T-helper 9 cell (primary cell): Measurements from ENCODE around the gene XRCC4.

Source experiments
- DNase-seq: peaks from one replicate; pipeline ENCODE4 v3.0.0-alpha.2; 2020

The XRCC4 gene

GRCh38 chr5:83357621-83358231, 280.4 kb downstream of the XRCC4 start:
- DNase-seq = no peak

GRCh38 chr5:83360573-83360972, 283.2 kb downstream of the XRCC4 start:
- DNase-seq = no peak

DNA sequence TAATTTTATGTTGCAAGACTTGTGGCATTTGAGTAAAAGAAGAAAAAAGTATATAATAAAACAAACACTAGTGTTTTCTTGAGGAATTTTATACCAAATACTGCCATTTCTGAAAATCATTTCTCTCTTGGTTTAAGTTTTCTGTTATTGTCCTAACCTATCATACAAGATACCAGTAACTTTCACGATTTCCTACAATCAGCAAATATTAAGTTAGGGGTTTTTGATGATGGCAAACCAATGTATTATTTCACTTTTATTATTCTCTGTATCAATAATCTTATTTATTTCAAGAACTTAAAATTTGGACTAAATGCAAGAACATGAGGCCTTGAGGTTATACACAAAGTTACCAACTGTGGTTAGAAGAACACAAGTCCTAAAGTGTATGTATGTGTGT, 285.2 kb downstream of the XRCC4 start:
- DNase-seq = no peak

DNA sequence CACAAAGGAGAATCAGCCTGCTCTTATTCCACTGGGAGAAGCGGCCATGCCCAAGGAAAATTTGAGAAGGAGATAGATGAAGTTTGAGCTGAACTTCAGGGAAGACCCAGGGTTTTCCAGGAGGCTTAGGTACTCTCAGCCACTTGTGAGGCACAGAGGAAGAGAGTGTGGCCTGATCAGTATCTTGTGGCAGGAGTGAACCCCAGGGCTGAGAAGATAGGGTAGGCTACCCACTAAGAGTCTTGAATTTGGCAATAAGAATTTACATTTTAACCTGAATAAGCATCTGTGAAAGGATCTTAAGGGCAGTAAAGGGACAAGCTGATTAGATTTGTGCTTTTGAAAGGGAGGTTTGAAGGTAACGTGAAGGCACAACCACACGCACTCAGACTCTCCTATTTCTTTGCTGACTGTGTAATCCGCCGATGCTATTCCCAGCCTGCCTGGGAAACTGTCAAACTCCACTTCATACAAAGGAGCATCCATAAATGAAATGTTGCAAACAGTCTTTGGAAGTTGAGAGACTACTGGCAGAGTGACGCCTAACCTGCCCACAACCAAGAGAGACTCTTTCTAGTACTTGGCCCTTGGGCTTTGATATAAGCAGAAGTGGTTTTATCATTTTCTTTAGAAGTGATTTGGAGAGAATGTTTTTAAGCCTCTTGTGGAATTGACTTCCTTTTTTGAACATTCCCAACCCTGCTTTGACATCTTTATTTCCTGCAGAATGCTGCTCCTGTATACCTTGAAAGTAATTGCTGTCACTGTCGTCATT, 286.0 kb downstream of the XRCC4 start:
- no peak for DNase-seq

- DNase-seq = no peak
Measured at GRCh38 chr5:83363886-83364275, 286.5 kb downstream of the XRCC4 start.

GRCh38 chr5:83364312-83365299, 287.3 kb downstream of the XRCC4 start:
- DNase-seq = no peak

- DNase-seq = no peak
Measured at GRCh38 chr5:83368319-83368718, 291.0 kb downstream of the XRCC4 start.

GRCh38 chr5:83368835-83369234, 291.5 kb downstream of the XRCC4 start:
- DNase-seq = no peak

DNA sequence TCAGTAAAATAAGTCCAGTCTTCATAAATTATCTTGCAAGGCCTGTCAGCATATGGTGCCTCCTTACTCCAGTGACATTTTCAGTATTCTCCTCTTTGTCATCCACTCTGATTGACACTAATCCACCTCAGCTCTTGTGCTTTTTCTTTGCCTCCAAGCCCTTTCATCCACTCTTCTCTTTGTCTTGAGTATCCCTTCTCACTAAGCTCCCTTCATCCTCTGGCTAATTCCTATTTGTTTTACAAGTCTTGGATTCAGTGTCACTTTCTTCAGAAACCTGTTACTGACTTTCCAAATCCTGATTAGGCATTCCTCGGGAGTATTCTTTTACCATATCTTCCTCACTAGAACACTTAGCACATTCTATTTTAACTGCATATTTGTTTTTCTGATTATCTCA, 293.6 kb downstream of the XRCC4 start:
- DNase-seq = no peak

DNA sequence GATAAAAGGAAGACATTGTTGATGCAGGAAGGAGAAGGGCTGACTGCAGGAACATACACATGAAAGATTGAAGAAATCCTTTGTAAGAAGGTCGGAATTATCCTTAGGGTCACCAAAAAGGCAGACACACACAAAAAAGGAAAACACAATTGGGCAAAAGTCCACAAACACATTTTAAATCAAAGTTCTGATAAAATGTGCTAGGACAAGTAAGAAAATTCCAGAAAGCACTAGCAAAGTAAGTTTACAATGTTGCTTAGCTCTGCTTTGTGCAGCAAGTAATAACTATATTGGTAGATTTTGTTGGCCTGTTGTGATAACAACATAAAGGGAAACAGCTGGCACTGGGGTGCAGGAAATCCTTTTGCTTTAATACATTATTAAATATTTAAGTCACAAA, 294.4 kb downstream of the XRCC4 start:
- no peak for DNase-seq

DNA sequence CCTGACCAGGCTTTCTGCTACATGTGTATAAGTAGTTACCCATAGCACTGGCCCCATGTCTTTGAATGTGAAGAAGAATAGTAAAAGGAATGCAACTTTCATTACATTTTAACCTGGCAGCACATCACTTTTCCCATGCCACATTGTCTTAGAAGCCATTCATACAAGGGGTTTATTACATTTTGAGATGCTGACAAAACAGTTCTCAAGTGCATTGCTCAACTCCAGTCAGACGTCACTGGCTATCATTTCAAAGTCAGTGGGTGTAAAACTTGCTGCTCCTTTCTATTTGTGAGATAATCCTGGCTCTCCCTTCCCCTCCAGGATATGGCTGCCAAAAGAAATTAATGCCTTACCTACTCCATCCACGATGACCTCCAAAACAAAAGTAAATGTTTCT, 297.2 kb downstream of the XRCC4 start:
- no peak for DNase-seq

GRCh38 chr5:83375049-83375745, 297.9 kb downstream of the XRCC4 start:
- no peak for DNase-seq

DNA sequence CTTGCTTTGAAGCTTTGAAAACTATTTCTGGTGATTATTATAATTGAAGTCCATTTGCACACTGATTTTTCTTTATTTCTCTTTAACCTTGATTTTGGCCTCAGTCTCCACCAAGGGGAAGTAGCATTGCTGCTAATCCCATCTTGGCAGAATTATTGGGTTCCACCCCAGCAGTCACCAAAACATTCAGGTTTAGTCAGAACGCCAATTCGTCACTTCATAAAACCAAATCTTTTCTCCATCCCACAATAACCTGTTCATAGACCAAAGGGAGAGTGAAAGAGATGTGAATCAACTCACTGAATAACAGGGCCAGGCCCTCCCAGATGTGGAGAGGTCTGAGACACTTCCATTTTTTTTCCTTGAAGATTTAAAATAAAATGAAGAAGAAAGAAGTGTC, 299.1 kb downstream of the XRCC4 start:
- no peak for DNase-seq

DNA sequence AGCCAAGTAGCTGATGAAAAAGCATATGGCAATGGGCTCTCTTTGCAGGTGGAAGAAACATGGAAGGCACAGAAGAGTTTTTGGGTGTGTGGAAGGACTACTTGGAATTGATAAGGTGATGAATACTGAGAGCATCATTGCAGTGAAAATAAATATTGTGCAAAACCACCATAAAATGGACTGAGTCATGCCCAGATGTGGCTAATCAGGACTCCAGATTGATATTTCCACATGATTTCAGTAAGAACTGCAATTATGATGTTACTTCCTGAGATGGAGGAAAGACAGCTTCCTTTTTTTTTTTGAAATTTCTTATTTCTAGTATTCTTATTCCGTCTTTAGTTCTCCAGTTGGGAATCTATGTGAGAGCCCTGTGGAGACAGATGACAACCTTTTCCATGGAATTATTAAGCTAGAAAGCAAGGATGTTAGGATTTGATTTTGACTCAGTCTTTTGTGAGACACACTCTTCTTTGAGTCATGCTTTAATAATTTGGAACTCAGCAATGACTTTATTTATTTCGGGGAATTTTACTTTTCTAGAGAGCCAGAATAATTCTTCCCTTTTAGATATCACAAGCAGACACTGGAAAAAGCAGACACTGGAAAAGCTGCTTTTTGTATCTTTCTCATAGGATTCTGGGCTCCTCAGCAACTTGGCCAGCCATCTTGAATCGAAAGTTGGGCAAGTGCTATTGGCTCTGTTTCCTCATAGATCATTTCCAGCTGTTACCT, 300.0 kb downstream of the XRCC4 start:
- no peak for DNase-seq

DNA sequence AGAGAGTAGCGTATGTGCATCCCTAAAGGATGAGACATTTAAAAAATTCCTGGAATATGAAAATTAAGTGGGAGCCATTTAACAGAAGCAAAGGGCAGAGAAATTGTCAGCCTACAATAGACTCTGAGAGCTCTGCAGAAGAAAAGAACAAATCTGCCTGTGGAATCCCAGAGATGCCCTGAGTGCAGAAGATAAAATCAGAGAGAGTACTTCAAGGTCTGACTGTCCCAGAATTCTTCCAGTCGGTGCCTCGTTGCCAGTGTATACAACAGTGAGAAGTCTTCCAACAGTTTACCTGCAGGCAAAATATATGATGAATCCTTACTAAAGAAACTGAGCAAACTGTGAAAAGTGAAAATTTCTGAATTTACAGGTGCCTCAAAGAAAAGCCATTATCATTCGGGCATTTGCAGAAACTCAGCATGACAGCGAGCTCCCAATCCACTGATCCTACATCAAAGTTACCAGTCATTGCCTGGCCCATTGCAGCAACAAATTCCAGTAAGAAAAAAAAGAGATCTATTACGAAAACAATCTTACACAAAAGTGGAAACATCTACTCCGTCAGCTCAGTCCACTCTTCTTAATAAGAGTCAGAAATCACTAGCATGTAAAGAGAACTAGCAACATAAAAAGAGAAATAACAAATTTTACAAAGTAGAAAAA, 301.4 kb downstream of the XRCC4 start:
- no peak for DNase-seq

- no peak for DNase-seq
Measured at GRCh38 chr5:83385812-83386211, 308.5 kb downstream of the XRCC4 start.

- no peak for DNase-seq
Measured at GRCh38 chr5:83387041-83387440, 309.7 kb downstream of the XRCC4 start.

DNA sequence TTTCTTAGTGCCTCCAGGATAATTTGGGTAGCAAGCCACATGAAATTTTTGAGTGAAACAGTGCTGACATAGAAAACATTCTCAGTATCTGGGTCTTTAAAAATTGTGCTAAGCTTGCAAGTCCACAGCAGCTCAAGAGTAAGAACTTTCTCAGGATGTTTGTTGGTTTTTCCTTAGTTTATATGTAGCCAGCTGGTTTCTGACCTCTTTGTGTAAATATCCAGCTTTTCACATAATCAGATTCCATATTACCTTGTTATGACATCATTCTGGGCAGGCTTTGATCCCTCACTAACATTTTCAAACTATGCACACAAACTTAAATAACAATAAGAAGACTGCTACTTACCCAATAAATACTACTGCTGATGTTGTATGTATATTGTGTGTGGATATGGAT, 311.3 kb downstream of the XRCC4 start:
- DNase-seq = no peak

DNA sequence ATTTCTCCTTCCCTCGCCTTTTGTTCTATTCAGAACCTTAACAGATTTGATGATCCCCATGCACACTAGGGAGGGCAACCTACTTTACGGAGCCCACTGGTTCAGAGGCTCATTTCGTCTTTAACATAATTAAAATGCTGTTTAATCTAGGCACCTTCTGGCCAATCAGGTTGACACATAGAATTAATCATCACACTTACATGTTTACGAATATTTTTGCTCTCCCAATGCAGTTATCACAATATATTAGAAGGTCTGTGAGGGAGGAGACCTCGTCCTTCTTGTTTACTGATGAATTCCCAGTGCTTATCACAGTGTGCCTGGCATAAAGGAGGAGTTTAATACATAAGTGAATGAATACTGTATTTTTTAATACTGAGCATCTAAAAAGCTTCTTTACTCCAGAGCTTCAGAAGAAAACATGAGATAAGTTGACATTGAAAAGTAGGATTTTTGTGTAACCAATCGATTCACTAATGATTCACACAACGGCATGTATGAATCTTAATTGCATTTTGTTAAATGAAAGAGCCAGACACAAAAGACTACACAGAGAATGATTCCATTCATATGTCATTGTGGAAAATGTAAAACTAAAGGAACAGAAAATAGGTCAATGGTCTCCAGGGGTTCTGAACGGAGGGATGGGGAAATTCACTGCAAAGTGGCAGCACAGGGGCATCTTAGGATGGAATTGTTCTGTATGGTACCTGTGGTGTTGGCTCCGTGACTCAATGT, 315.6 kb downstream of the XRCC4 start:
- DNase-seq = no peak

DNA sequence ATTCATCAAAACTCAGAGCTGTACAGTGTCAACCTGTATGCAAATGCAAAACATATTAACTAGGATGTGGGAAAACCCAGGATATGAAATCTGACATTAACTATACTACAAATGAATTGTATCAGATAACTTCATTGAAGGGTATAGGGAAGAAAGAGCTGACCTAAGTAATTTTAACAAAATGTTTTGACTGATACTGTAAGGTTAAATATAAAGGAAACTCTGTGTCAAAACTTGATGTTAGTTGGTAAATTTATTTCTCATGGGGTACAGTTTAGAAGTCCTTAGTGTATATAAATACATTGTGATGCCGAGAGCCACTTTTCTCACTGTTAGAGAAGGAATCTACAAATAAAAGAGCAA, 316.1 kb downstream of the XRCC4 start:
- DNase-seq = no peak

DNA sequence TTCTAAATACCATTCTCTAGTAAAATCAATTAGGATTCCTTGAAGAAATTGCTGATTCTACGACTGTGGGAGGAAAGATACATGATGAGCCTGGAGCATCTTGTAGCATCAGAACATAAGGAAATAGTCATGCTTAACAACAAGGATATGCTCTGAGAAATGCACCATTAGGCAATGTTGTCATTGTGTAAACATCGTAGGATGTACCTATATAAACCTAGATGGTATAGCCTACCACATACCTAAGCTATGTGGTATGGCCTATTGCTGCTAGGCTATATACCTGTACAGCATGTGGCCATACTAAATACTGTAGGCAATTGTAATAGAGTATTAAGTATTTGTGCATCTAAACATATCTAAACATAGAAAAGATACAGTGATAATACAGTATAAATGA, 316.8 kb downstream of the XRCC4 start:
- DNase-seq = no peak
